ENCODE measurements around the gene SLC22A23. TPM values are rescaled to one million over a fixed set of nuclear protein-coding genes. Genes with fewer than 3 reads are reported as not detected.
A peak's percentile ranks its signal among the peaks of the same experiment; 100 is the strongest.

Gene SLC22A23
- total RNA-seq, 1 experiment from 2014 or later: 38.2 TPM

- CTCF ChIA-PET: interaction anchor here (0.5 to 3.2 kb wide), 34 partner anchors 8 to 653 kb away, joined by 3 to 22 read pairs (median 4); partner anchors contain the start of genes FAM50B, PSMG4 and SLC22A23
- POLR2A ChIA-PET: no interaction called here
- TF ChIP-seq SMAD4 (CRISPR knock-in tag; IDR thresholded peaks at IDR 0.05): no peak
- TF ChIP-seq ZNF121 (CRISPR knock-in tag; IDR thresholded peaks at IDR 0.05): peak; percentile 40; the same call in 1 of the 2 replicates
- TF ChIP-seq, protein P1, sequence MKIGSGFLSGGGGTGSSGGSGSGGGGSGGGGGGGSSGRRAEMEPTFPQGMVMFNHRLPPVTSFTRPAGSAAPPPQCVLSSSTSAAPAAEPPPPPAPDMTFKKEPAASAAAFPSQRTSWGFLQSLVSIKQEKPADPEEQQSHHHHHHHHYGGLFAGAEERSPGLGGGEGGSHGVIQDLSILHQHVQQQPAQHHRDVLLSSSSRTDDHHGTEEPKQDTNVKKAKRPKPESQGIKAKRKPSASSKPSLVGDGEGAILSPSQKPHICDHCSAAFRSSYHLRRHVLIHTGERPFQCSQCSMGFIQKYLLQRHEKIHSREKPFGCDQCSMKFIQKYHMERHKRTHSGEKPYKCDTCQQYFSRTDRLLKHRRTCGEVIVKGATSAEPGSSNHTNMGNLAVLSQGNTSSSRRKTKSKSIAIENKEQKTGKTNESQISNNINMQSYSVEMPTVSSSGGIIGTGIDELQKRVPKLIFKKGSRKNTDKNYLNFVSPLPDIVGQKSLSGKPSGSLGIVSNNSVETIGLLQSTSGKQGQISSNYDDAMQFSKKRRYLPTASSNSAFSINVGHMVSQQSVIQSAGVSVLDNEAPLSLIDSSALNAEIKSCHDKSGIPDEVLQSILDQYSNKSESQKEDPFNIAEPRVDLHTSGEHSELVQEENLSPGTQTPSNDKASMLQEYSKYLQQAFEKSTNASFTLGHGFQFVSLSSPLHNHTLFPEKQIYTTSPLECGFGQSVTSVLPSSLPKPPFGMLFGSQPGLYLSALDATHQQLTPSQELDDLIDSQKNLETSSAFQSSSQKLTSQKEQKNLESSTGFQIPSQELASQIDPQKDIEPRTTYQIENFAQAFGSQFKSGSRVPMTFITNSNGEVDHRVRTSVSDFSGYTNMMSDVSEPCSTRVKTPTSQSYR (CRISPR knock-in tag; IDR thresholded peaks at IDR 0.05): no peak
Observed at GRCh38 chr6:3280091-3280490, 176.8 kb downstream of the SLC22A23 start.

GRCh38 chr6:3278691-3279090 lies 178.2 kb downstream of the SLC22A23 start:
- Mint-ChIP-seq H3K27me3 (ENCODE audit: low read depth) (no peaks in the 10 kb centered on the region), H3K36me3 (peaks cover 23% of the 10 kb centered on the region), H3K27ac (peak overlapping the region; percentile 30), H3K4me3 (no peak overlapping the region), H3K4me1 (peaks cover 25% of the 10 kb centered on the region), H3K9me3 (no peaks in the 10 kb centered on the region)
- ChIA-PET POLR2A (no interaction called here), CTCF (interaction anchor here (0.6 kb wide), 1 partner anchor 84 kb away, joined by 3 read pairs; no protein-coding TSS in a partner anchor)
- ATAC-seq: no peak
- DNase-seq (ENCODE audit: low spot score): no peak
- no peak for TF ChIP-seq ZNF423 (CRISPR knock-in tag; IDR thresholded peaks at IDR 0.05)
- no peak for TF ChIP-seq CREM (CRISPR knock-in tag; IDR thresholded peaks at IDR 0.05)
- no peak for TF ChIP-seq ZNF317 (CRISPR knock-in tag; IDR thresholded peaks at IDR 0.05; ENCODE audit: borderline replicate concordance, low read depth)
- TF ChIP-seq, protein P2, sequence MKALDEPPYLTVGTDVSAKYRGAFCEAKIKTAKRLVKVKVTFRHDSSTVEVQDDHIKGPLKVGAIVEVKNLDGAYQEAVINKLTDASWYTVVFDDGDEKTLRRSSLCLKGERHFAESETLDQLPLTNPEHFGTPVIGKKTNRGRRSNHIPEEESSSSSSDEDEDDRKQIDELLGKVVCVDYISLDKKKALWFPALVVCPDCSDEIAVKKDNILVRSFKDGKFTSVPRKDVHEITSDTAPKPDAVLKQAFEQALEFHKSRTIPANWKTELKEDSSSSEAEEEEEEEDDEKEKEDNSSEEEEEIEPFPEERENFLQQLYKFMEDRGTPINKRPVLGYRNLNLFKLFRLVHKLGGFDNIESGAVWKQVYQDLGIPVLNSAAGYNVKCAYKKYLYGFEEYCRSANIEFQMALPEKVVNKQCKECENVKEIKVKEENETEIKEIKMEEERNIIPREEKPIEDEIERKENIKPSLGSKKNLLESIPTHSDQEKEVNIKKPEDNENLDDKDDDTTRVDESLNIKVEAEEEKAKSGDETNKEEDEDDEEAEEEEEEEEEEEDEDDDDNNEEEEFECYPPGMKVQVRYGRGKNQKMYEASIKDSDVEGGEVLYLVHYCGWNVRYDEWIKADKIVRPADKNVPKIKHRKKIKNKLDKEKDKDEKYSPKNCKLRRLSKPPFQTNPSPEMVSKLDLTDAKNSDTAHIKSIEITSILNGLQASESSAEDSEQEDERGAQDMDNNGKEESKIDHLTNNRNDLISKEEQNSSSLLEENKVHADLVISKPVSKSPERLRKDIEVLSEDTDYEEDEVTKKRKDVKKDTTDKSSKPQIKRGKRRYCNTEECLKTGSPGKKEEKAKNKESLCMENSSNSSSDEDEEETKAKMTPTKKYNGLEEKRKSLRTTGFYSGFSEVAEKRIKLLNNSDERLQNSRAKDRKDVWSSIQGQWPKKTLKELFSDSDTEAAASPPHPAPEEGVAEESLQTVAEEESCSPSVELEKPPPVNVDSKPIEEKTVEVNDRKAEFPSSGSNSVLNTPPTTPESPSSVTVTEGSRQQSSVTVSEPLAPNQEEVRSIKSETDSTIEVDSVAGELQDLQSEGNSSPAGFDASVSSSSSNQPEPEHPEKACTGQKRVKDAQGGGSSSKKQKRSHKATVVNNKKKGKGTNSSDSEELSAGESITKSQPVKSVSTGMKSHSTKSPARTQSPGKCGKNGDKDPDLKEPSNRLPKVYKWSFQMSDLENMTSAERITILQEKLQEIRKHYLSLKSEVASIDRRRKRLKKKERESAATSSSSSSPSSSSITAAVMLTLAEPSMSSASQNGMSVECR (CRISPR knock-in tag; IDR thresholded peaks at IDR 0.05; ENCODE audit: borderline replicate concordance): no peak
- TF ChIP-seq NFYB (CRISPR knock-in tag; conservative IDR thresholded peaks at IDR 0.05; ENCODE audit: low read depth): no peak
- TF ChIP-seq, protein P3, sequence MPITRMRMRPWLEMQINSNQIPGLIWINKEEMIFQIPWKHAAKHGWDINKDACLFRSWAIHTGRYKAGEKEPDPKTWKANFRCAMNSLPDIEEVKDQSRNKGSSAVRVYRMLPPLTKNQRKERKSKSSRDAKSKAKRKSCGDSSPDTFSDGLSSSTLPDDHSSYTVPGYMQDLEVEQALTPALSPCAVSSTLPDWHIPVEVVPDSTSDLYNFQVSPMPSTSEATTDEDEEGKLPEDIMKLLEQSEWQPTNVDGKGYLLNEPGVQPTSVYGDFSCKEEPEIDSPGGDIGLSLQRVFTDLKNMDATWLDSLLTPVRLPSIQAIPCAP (CRISPR knock-in tag; IDR thresholded peaks at IDR 0.05): no peak
- TF ChIP-seq ZNF425 (CRISPR knock-in tag; conservative IDR thresholded peaks at IDR 0.05): no peak
- TF ChIP-seq ZNF396 (CRISPR knock-in tag; IDR thresholded peaks at IDR 0.05; ENCODE audit: borderline replicate concordance): no peak
- no peak for TF ChIP-seq CBFB (CRISPR knock-in tag; IDR thresholded peaks at IDR 0.05; ENCODE audit: low read depth)
- no peak for TF ChIP-seq TP53 (CRISPR knock-in tag; IDR thresholded peaks at IDR 0.05)

More at GRCh38 chr6:3280091-3280490, 176.8 kb downstream of the SLC22A23 start:
- Mint-ChIP-seq H3K4me3 (no peak overlapping the region), H3K4me1 (peaks cover 25% of the 10 kb centered on the region), H3K27ac (no peak overlapping the region), H3K27me3 (ENCODE audit: low read depth) (no peaks in the 10 kb centered on the region), H3K9me3 (no peaks in the 10 kb centered on the region), H3K36me3 (peaks cover 27% of the 10 kb centered on the region)
- no peak for ATAC-seq
- DNase-seq (ENCODE audit: low spot score): no peak
